ENCODE results near the gene CHDH. TPM values are rescaled to one million over a fixed set of nuclear protein-coding genes. Genes with fewer than 3 reads are reported as not detected.

Gene CHDH
- total RNA-seq, 4 donors from 2014 or later, result 1.8 to 9.1 (median 4.2) TPM

DNA sequence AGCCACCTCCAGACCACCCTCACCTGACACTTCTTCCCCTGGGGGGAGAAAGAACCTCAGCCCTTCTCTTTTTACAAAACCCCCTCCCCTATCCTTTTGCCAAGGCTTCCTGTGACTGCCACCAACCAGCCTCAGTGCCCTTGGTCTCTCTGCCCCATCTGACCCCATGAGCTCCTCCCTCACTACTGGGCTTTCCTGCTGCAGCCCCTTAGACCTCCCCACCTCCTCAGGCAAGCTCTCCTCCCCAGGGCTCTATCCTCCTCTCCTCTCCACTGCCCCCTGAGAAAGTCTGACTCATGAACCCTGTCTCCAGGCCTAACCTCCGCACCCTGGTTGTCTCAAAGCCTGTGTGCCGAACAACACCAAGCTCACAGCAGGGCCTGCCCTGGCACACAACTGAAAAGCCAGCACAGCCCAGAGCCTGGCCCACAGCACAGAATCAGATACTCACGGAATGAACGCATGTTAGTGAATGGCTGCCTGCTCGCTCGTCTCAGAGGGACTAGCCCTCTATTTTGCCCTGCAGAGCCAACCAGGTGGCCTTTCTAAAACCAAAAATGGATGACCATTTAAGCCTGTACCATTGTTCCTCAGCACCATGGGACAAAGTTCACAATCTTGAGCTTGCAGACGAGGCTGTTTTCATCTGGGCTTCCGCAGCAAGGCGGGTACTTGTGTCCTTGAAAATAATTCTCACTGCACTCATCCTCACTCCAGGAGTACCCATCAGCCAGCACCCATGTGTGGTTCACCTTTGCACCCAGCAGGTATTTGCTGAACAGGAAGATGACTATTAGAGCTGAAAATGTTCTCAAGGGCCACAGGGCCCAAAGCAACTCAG, 1.7 kb downstream of the CHDH start:
- no peak for DNase-seq
- Histone ChIP-seq H3K36me3 (no peaks in the 10 kb centered on the region), H3K9me3 (no peaks in the 10 kb centered on the region), H3K27ac (peak overlapping the region in 1 of 2 donors; percentile 87), H3K4me1 (peaks cover 0 to 3% of the 10 kb centered on the region in 2 donors), H3K27me3 (no peaks in the 10 kb centered on the region), H3K4me3 (no peak overlapping the region)
- TF ChIP-seq, protein P1, sequence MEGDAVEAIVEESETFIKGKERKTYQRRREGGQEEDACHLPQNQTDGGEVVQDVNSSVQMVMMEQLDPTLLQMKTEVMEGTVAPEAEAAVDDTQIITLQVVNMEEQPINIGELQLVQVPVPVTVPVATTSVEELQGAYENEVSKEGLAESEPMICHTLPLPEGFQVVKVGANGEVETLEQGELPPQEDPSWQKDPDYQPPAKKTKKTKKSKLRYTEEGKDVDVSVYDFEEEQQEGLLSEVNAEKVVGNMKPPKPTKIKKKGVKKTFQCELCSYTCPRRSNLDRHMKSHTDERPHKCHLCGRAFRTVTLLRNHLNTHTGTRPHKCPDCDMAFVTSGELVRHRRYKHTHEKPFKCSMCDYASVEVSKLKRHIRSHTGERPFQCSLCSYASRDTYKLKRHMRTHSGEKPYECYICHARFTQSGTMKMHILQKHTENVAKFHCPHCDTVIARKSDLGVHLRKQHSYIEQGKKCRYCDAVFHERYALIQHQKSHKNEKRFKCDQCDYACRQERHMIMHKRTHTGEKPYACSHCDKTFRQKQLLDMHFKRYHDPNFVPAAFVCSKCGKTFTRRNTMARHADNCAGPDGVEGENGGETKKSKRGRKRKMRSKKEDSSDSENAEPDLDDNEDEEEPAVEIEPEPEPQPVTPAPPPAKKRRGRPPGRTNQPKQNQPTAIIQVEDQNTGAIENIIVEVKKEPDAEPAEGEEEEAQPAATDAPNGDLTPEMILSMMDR (IDR thresholded peaks at IDR 0.05), result no peak
- TF ChIP-seq POLR2A (IDR thresholded peaks at IDR 0.05), result no peak
- intact Hi-C loops (cut with DNase I; ENCODE audit: low total_unique reads), result no loop called here

DNA sequence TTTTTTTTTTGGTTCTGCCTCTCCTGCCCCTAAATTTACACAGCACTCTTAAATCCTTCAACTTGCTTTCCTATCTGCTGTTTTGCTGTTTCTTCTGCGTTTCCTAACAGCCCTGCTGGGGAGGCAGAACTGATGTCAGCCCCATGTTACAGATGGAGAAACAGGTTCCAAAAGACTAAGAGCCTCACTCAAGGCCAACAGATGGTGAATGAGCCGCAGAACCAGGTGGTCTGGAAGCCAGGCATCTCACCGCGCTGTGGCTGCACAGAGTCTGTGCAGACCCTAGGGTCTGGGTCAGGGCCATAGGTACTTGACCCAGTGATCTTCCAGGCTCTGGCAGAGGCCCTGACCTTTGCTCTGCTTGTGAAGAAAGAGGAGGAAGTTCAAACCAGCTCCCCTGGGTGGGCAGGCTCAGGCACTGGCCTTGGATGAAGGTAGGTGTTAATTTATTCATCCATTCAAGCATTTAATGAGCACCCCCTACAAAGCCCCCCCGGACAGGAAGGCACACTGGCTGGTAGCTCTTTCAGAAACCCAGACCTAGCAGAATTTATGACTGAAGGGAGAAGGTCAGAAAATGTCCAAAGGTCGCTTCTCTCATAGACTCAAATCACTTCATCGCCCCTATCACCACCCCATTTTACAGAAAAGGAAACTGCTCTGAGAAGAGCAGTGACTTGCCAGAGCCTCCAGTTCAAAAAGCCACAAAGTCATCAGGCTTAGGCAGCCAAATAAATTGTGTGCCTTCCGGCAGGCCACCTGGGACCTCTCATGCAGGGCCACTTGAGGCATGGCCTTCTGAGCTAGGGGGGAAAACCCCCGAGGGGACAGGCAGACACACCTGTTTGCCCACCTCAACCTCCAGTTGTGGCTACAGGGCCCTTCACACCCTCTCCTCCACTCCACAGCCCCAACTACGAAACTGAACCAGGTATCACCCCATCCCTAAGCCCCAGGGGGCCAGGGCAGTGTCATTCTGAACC, 2.7 kb downstream of the CHDH start:
- no peaks in the 10 kb centered on the region for H3K27me3 ChIP-seq
- no peaks in the 10 kb centered on the region for H3K9me3 ChIP-seq
- no peak for DNase-seq
- TF ChIP-seq POLR2A (IDR thresholded peaks at IDR 0.05), result no peak
- TF ChIP-seq, protein P1 (IDR thresholded peaks at IDR 0.05), result no peak
- no peak overlapping the region for H3K4me3 ChIP-seq
- peak overlapping the region; percentile 11 to 65 for H3K27ac ChIP-seq
- H3K4me1 ChIP-seq, result peaks cover 0 to 3% of the 10 kb centered on the region in 2 donors
- no peaks in the 10 kb centered on the region for H3K36me3 ChIP-seq
- intact Hi-C loops (cut with DNase I; ENCODE audit: low total_unique reads), result no loop called here

DNA sequence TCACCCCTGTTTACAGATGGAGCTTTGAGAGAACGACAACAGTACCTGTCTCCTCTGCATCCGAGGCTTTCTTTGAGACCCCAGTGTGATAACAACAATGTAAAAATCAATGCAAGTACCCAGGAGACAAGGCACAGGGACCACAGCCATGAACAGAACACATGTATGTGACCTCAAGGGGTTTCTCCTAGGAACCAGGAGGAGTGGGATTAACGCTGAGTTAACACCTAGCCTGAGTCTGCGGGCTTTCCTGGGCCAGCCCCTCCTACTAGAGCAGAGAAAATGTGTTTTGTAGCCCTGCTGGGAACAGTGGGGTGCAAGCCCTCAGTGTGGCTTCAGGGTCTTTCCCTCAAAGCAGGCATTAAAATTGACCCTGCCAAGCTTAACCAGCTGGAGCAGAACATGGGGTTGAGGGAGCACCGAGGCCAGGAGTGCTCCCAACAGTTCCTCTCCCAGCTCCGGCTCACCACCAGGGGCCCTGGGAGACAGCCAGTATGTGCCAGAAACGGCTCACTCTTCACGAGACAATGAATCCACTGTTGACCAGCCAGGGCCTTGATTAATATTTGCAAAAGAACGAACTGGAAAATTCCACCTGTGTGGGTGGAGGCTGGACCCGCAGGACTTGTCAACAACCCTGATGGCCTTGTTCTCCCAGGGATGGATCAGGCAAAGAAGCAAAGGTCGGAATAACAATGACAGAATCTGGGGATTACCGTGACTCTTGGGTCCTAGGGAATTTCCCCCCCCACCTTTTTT, 3.6 kb downstream of the CHDH start:
- intact Hi-C loops (cut with DNase I; ENCODE audit: low total_unique reads), result no loop called here
- peaks cover 0 to 3% of the 10 kb centered on the region in 2 donors for H3K4me1 ChIP-seq
- no peaks in the 10 kb centered on the region for H3K9me3 ChIP-seq
- DNase-seq, result peak; percentile 46 to 62
- H3K4me3 ChIP-seq, result no peak overlapping the region
- H3K27me3 ChIP-seq, result no peaks in the 10 kb centered on the region
- peak overlapping the region; percentile 11 to 65 for H3K27ac ChIP-seq
- no peak for TF ChIP-seq POLR2A (IDR thresholded peaks at IDR 0.05)
- TF ChIP-seq, protein P1 (IDR thresholded peaks at IDR 0.05), result peak in 2 of 4 experiments; percentile 21 to 50
- no peaks in the 10 kb centered on the region for H3K36me3 ChIP-seq

DNA sequence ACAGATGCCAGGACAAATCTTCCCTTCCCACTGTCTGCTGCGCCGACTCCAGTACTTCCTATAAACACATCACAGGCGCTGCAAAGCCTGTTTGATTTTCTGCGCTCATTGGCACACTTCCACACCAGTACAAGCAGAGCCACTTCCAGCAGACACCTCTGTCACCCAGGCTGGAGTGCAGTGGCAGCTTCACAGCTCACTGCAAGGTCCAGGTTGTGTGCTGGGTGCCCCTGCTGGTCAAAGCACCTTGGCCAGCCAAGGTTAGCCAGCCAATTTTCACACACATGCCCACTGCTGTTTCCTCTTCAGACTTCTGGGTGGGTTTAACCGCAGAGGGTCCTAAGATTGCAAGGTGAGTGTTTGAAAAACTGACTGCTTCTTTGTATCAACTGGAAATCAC, 4.9 kb downstream of the CHDH start:
- no peak for DNase-seq

More for the DNA sequence above, 4.9 kb downstream of the CHDH start:
- intact Hi-C loops (cut with DNase I; ENCODE audit: low total_unique reads), result no loop called here
- Histone ChIP-seq H3K27me3 (no peaks in the 10 kb centered on the region), H3K36me3 (no peaks in the 10 kb centered on the region), H3K4me3 (no peak overlapping the region), H3K27ac (no peak overlapping the region), H3K4me1 (peaks cover 0 to 3% of the 10 kb centered on the region in 2 donors), H3K9me3 (no peaks in the 10 kb centered on the region)
- TF ChIP-seq, protein P1 (IDR thresholded peaks at IDR 0.05), result no peak
- no peak for TF ChIP-seq POLR2A (IDR thresholded peaks at IDR 0.05)

Data from uterus (tissue), 4 donors.